ENCODE results near the gene BNIP5. TPM values are rescaled to one million over a fixed set of nuclear protein-coding genes. Genes with fewer than 3 reads are reported as not detected.

BNIP5 gene
- total and polyA plus RNA-seq, 2 donors from 2014 or later = 0.44 TPM; not detected in 1

DNA sequence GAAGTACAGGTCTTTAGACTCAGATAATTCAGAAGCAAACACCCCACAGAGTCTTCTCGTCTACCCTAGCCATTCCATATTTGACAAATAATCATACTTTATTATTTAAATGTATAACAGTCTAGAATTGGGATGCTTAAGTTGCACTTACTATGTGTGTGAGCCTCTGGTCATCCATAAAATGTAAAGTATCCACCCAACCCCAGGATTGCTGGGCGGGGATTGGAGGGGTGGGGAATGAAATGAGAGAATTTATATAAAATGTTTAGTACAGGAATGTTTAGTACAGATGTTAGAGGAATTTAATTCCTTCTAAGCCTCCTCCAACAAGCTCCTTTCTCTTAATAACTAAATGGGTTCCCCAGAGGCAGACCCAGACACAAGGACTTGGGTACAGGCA, 16.9 kb downstream of the BNIP5 start:
- Histone ChIP-seq H3K27ac (ENCODE audit: low read depth in 2 of 2, low read length in 2 of 2) (no peak overlapping the region), H3K27me3 (ENCODE audit: control insufficient read depth, insufficient read depth, low read length) (no peaks in the 10 kb centered on the region), H3K9ac (ENCODE audit: low read length in 3 of 3) (no peak overlapping the region), H3K4me1 (ENCODE audit: control insufficient read depth in 2 of 3, insufficient read depth in 2 of 3, low read depth in 1 of 3, low read length in 3 of 3) (no peaks in the 10 kb centered on the region), H3K9me3 (ENCODE audit: control insufficient read depth in 2 of 3, insufficient read depth in 1 of 3, low read length in 3 of 3) (no peaks in the 10 kb centered on the region), H3K4me3 (ENCODE audit: low read length in 3 of 3) (no peak overlapping the region), H3K36me3 (ENCODE audit: control insufficient read depth in 2 of 3, insufficient read depth in 3 of 3, low read length in 3 of 3) (no peaks in the 10 kb centered on the region)
- FAIRE-seq (no peak), DNase-seq (no peak)
- no peak for TF ChIP-seq CTCF (IDR thresholded peaks at IDR 0.05; ENCODE audit: borderline replicate concordance, extremely low read depth, insufficient read depth)
- intact Hi-C loops (cut with DNase I) = no loop called here

DNA sequence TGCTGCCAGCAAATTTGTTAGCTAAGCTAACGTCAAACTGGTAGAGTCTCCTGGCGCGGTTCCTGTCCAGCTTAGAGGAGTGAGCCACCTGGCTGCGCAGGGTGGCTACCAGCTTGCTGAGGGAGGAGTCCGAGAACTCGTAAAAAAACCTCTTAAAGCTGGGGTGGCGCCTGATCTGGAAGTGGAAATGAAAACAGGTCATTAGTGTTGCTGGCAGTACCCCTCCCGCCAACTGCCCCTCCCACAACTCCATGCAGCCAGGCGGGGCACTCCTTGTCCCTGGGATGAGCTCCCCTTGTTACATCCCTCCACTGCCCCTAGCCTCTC, 17.3 kb downstream of the BNIP5 start:
- TF ChIP-seq CTCF (IDR thresholded peaks at IDR 0.05; ENCODE audit: borderline replicate concordance, extremely low read depth, insufficient read depth) = no peak
- Histone ChIP-seq H3K27ac (ENCODE audit: low read depth in 2 of 2, low read length in 2 of 2) (no peak overlapping the region), H3K9me3 (ENCODE audit: control insufficient read depth in 2 of 3, insufficient read depth in 1 of 3, low read length in 3 of 3) (no peaks in the 10 kb centered on the region), H3K9ac (ENCODE audit: low read length in 3 of 3) (no peak overlapping the region), H3K4me1 (ENCODE audit: control insufficient read depth in 2 of 3, insufficient read depth in 2 of 3, low read depth in 1 of 3, low read length in 3 of 3) (no peaks in the 10 kb centered on the region), H3K27me3 (ENCODE audit: control insufficient read depth, insufficient read depth, low read length) (no peaks in the 10 kb centered on the region), H3K36me3 (ENCODE audit: control insufficient read depth in 2 of 3, insufficient read depth in 3 of 3, low read length in 3 of 3) (no peaks in the 10 kb centered on the region), H3K4me3 (ENCODE audit: low read length in 3 of 3) (no peak overlapping the region)
- FAIRE-seq (no peak), DNase-seq (no peak)
- intact Hi-C loops (cut with DNase I) = no loop called here

GRCh38 chr6:36318690-36319435, 17.8 kb downstream of the BNIP5 start:
- FAIRE-seq = no peak
- Histone ChIP-seq H3K27me3 (ENCODE audit: control insufficient read depth, insufficient read depth, low read length) (no peaks in the 10 kb centered on the region), H3K9ac (ENCODE audit: low read length in 3 of 3) (no peak overlapping the region), H3K9me3 (ENCODE audit: control insufficient read depth in 2 of 3, insufficient read depth in 1 of 3, low read length in 3 of 3) (no peaks in the 10 kb centered on the region), H3K4me3 (ENCODE audit: low read length in 3 of 3) (no peak overlapping the region), H3K4me1 (ENCODE audit: control insufficient read depth in 2 of 3, insufficient read depth in 2 of 3, low read depth in 1 of 3, low read length in 3 of 3) (no peaks in the 10 kb centered on the region), H3K36me3 (ENCODE audit: control insufficient read depth in 2 of 3, insufficient read depth in 3 of 3, low read length in 3 of 3) (no peaks in the 10 kb centered on the region), H3K27ac (ENCODE audit: low read depth in 2 of 2, low read length in 2 of 2) (no peak overlapping the region)
- intact Hi-C loops (cut with DNase I) = no loop called here
- no peak for TF ChIP-seq CTCF (IDR thresholded peaks at IDR 0.05; ENCODE audit: borderline replicate concordance, extremely low read depth, insufficient read depth)
- no peak for DNase-seq

DNA sequence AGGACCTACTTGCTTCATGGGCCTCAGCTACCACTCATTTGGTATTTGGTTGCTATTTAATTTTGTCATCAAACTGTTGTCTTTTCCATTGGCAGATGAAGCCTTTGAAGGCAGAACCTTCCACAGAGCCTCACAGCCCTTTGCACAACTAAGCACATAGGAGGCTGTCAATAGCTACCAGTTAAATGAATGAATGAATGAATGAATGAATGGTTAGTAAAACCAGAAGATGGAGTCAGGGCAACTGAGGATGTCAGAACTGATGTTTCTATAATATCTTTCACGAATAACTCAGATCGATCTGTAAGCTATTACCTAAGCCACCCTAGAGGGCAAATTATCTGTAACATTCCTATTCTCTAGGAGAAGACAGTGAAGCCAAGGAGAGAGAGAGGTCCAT, 19.1 kb downstream of the BNIP5 start:
- no peaks in the 10 kb centered on the region for H3K36me3 ChIP-seq (ENCODE audit: control insufficient read depth in 2 of 3, insufficient read depth in 3 of 3, low read length in 3 of 3)
- no peak for DNase-seq
- TF ChIP-seq CTCF (IDR thresholded peaks at IDR 0.05; ENCODE audit: borderline replicate concordance, extremely low read depth, insufficient read depth) = no peak

More for the DNA sequence above, 19.1 kb downstream of the BNIP5 start:
- Histone ChIP-seq H3K27ac (ENCODE audit: low read depth in 2 of 2, low read length in 2 of 2) (no peak overlapping the region), H3K4me1 (ENCODE audit: control insufficient read depth in 2 of 3, insufficient read depth in 2 of 3, low read depth in 1 of 3, low read length in 3 of 3) (no peaks in the 10 kb centered on the region), H3K9ac (ENCODE audit: low read length in 3 of 3) (no peak overlapping the region), H3K27me3 (ENCODE audit: control insufficient read depth, insufficient read depth, low read length) (no peaks in the 10 kb centered on the region), H3K4me3 (ENCODE audit: low read length in 3 of 3) (no peak overlapping the region), H3K9me3 (ENCODE audit: control insufficient read depth in 2 of 3, insufficient read depth in 1 of 3, low read length in 3 of 3) (no peaks in the 10 kb centered on the region)
- intact Hi-C loops (cut with DNase I) = no loop called here
- no peak for FAIRE-seq

All from kidney (tissue), 14 donors.